DOHH2 (cell line): ENCODE measurements around the gene UROC1.

Source experiments
- H3F3A ChIP-seq: fragments of 200-600 bp; sonication (generic), shearing (Covaris generic); 2 replicates; pipeline ENCODE4 v1.6.0; 2016; ENCODE audit warnings: antibody characterized with exemption, mild to moderate bottlenecking; ENCODE audit not compliant: control insufficient read depth, insufficient read depth
- H3K27ac ChIP-seq: fragments of 200-600 bp; sonication (generic); 2 replicates; pipeline ENCODE4 v1.5.1; 2014; ENCODE audit warnings: low read depth, mild to moderate bottlenecking, low read length, moderate library complexity
- H3K27me3 ChIP-seq: fragments of 200-600 bp; sonication (generic); 2 replicates; pipeline ENCODE4 v1.6.1; 2014; ENCODE audit warnings: mild to moderate bottlenecking, low read length, mixed read lengths; ENCODE audit not compliant: control insufficient read depth
- H3K36me3 ChIP-seq: fragments of 200-600 bp; sonication (generic); 2 replicates; pipeline ENCODE4 v1.6.1; 2014; ENCODE audit warnings: mild to moderate bottlenecking, low read length, moderate library complexity, mixed read lengths; ENCODE audit not compliant: control insufficient read depth
- H3K4me1 ChIP-seq: fragments of 200-600 bp; sonication (generic); 2 replicates; pipeline ENCODE4 v1.6.1; 2014; ENCODE audit warnings: mild to moderate bottlenecking, low read length, mixed read lengths; ENCODE audit not compliant: control insufficient read depth
- H3K4me2 ChIP-seq: fragments of 200-600 bp; sonication (generic); 2 replicates; pipeline ENCODE4 v1.6.0; 2014; ENCODE audit warnings: mild to moderate bottlenecking, low read length, moderate library complexity
- H3K4me3 ChIP-seq: fragments of 200-600 bp; sonication (generic); 2 replicates; pipeline ENCODE4 v1.5.1; 2014; ENCODE audit warnings: mild to moderate bottlenecking, low read length, mixed read lengths
- H3K79me2 ChIP-seq: fragments of 200-600 bp; sonication (generic); 2 replicates; pipeline ENCODE4 v1.6.1; 2014; ENCODE audit warnings: mild to moderate bottlenecking, low read length, mixed read lengths; ENCODE audit not compliant: control insufficient read depth
- H3K9me2 ChIP-seq: fragments of 200-600 bp; sonication (generic); replicated peaks from 2 replicates; pipeline ENCODE4 v1.6.1; 2014; ENCODE audit warnings: mild to moderate bottlenecking, low read length, mixed read lengths; ENCODE audit not compliant: control insufficient read depth
- H3K9me3 ChIP-seq: fragments of 200-600 bp; sonication (generic); 2 replicates; pipeline ENCODE4 v1.6.1; 2014; ENCODE audit warnings: antibody characterized with exemption, low read length, mixed read lengths; ENCODE audit not compliant: control insufficient read depth, insufficient read depth
- H4K20me1 ChIP-seq: fragments of 200-600 bp; sonication (generic); 2 replicates; pipeline ENCODE4 v1.6.0; 2014; ENCODE audit warnings: low read depth, mild to moderate bottlenecking, antibody characterized with exemption, low read length, moderate library complexity; ENCODE audit not compliant: control insufficient read depth, insufficient read depth
- CTCF ChIP-seq: fragments of 200-600 bp; sonication (generic); IDR thresholded peaks from one replicate; pipeline ENCODE4 v1.5.1; 2014; ENCODE audit warnings: antibody characterized with exemption, mild to moderate bottlenecking, low read depth, low read length; ENCODE audit not compliant: poor library complexity, severe bottlenecking
- EZH2phosphoT487 ChIP-seq: fragments of 200-600 bp; sonication (generic); IDR thresholded peaks from 2 replicates; pipeline ENCODE4 v1.6.1; 2017; ENCODE audit warnings: borderline replicate concordance, mild to moderate bottlenecking, antibody characterized with exemption, low read length, moderate library complexity, mixed read lengths

UROC1 gene

GRCh38 chr3:126494204-126494969 is 23.2 kb downstream of the UROC1 start:
- H3K9me2 ChIP-seq = no peaks in the 10 kb centered on the region
- no peaks in the 10 kb centered on the region for H4K20me1 ChIP-seq
- no peaks in the 10 kb centered on the region for H3K79me2 ChIP-seq
- H3F3A ChIP-seq = no peaks in the 10 kb centered on the region
- no peaks in the 10 kb centered on the region for H3K36me3 ChIP-seq
- no peaks in the 10 kb centered on the region for H3K9me3 ChIP-seq
- no peaks in the 10 kb centered on the region for H3K4me1 ChIP-seq
- H3K4me2 ChIP-seq = no peak overlapping the region
- H3K27ac ChIP-seq = no peak overlapping the region
- no peaks in the 10 kb centered on the region for H3K27me3 ChIP-seq
- H3K4me3 ChIP-seq = no peak overlapping the region
- no peak for TF ChIP-seq CTCF
- TF ChIP-seq EZH2phosphoT487 = no peak

GRCh38 chr3:126493739-126494138 is 23.8 kb downstream of the UROC1 start:
- Histone ChIP-seq H3F3A (no peaks in the 10 kb centered on the region), H3K9me3 (no peaks in the 10 kb centered on the region), H3K79me2 (no peaks in the 10 kb centered on the region), H3K4me3 (no peak overlapping the region), H3K9me2 (no peaks in the 10 kb centered on the region), H3K4me1 (no peaks in the 10 kb centered on the region), H3K27ac (no peak overlapping the region), H4K20me1 (no peaks in the 10 kb centered on the region), H3K36me3 (no peaks in the 10 kb centered on the region), H3K27me3 (no peaks in the 10 kb centered on the region), H3K4me2 (no peak overlapping the region)
- no peak for TF ChIP-seq CTCF
- no peak for TF ChIP-seq EZH2phosphoT487

- no peaks in the 10 kb centered on the region for H3K9me2 ChIP-seq
- no peaks in the 10 kb centered on the region for H3K79me2 ChIP-seq
- no peaks in the 10 kb centered on the region for H3K27me3 ChIP-seq
- TF ChIP-seq EZH2phosphoT487 (no peak), CTCF (no peak)
- H3K4me3 ChIP-seq = no peak overlapping the region
- H3K4me1 ChIP-seq = no peaks in the 10 kb centered on the region
- no peak overlapping the region for H3K4me2 ChIP-seq
- H3F3A ChIP-seq = no peaks in the 10 kb centered on the region
- H3K27ac ChIP-seq = no peak overlapping the region
- no peaks in the 10 kb centered on the region for H3K9me3 ChIP-seq
- H3K36me3 ChIP-seq = no peaks in the 10 kb centered on the region
- no peaks in the 10 kb centered on the region for H4K20me1 ChIP-seq
These were observed 24.5 kb downstream of the UROC1 start for GRCh38 chr3:126493051-126493450.
